H1 (cell line): ENCODE results near the gene CLDN6. TPM values are rescaled to one million over a fixed set of nuclear protein-coding genes. Genes with fewer than 3 reads are reported as not detected.

Source experiments
- CTCF ChIA-PET: fragments of 300-600 bp; sonication (Branson Sonifier 250); formaldehyde crosslinking; loops from one replicate; lab custom pipeline; 2021; ENCODE audit not compliant: partially characterized antibody; lab: Charles Lee
- POLR2A ChIA-PET: fragments of 300-600 bp; sonication (Branson Sonifier 250); formaldehyde crosslinking; loops from one replicate; lab custom pipeline; 2021; ENCODE audit warnings: inconsistent platforms; ENCODE audit not compliant: partially characterized antibody; lab: Charles Lee
- DNase-seq, 2 experiments: peaks; one replicate each; pipeline versions ENCODE4 v3.0.0 to v3.0.0-alpha.2; 2010 to 2022; ENCODE audit warnings: low spot score in 2 of 2, low read depth in 1 of 2, mixed read lengths in 1 of 2
- FAIRE-seq: peaks from 2 replicates; lab custom pipeline; 2011; peaks lifted over from hg19 to GRCh38; lab: Jason Lieb, UNC
- H2AFZ ChIP-seq: 2 replicates; pipeline ENCODE4 v1.8.1; 2012; ENCODE audit warnings: low read length, inconsistent platforms
- H2AK5ac ChIP-seq: 2 replicates; pipeline ENCODE4 v1.6.1; 2013; ENCODE audit warnings: low read depth, low read length
- H2BK120ac ChIP-seq: replicated peaks from 2 replicates; pipeline ENCODE3; 2013; ENCODE audit warnings: low read depth, low read length, inconsistent platforms
- H2BK12ac ChIP-seq: 2 replicates; pipeline ENCODE4 v1.6.1; 2013; ENCODE audit warnings: low read depth, low read length
- H2BK15ac ChIP-seq: 2 replicates; pipeline ENCODE4 v1.6.1; 2013; ENCODE audit warnings: low read length
- H2BK20ac ChIP-seq: 2 replicates; pipeline ENCODE4 v1.6.1; 2013; ENCODE audit warnings: low read length
- H2BK5ac ChIP-seq: 2 replicates; pipeline ENCODE4 v1.6.1; 2013; ENCODE audit warnings: low read depth, low read length
- H3K14ac ChIP-seq: 2 replicates; pipeline ENCODE4 v1.6.1; 2013; ENCODE audit warnings: inconsistent platforms; ENCODE audit not compliant: insufficient read length
- H3K18ac ChIP-seq: 2 replicates; pipeline ENCODE4 v1.6.1; 2013; ENCODE audit warnings: low read length; ENCODE audit errors: extremely low read depth
- H3K23ac ChIP-seq: 2 replicates; pipeline ENCODE4 v1.6.1; 2013; ENCODE audit warnings: inconsistent platforms; ENCODE audit not compliant: insufficient read length
- H3K23me2 ChIP-seq: 2 replicates; pipeline ENCODE4 v1.6.1; 2013; ENCODE audit warnings: low read depth, low read length
- H3K27ac ChIP-seq: 2 replicates; pipeline ENCODE4 v1.6.1; 2011; ENCODE audit warnings: low read depth, low read length, inconsistent platforms
- H3K27me3 ChIP-seq, 4 experiments: replicated peaks in 1 of 4; 1 replicate in 1 of 4; 2 replicates in 3 of 4; pipeline versions ENCODE4 v1.6.1 to v1.8.1; 2011 to 2013; ENCODE audit warnings: low read length in 3 of 4, mild to moderate bottlenecking in 3 of 4, inconsistent platforms in 2 of 4, mixed read lengths in 2 of 4, moderate library complexity in 1 of 4; ENCODE audit not compliant: control insufficient read depth in 3 of 4, insufficient read depth in 3 of 4; ENCODE audit errors: extremely low read depth in 1 of 4
- H3K36me3 ChIP-seq, 4 experiments: 2 replicates each; pipeline versions ENCODE4 v1.6.1 to v1.8.1; 2011 to 2013; ENCODE audit warnings: mild to moderate bottlenecking in 4 of 4, low read length in 3 of 4, moderate library complexity in 2 of 4, control low read depth in 1 of 4, inconsistent platforms in 1 of 4; ENCODE audit not compliant: insufficient read depth in 4 of 4, control insufficient read depth in 2 of 4
- H3K4ac ChIP-seq: replicated peaks from 2 replicates; pipeline ENCODE3; 2013; ENCODE audit warnings: low read length, low read depth, mixed read lengths, inconsistent platforms; ENCODE audit not compliant: insufficient read length
- H3K4me1 ChIP-seq, 4 experiments: replicated peaks in 1 of 4; 1 replicate in 1 of 4; 2 replicates in 3 of 4; pipeline versions ENCODE4 v1.6.1 to v1.8.1; 2011 to 2013; ENCODE audit warnings: low read length in 3 of 4, inconsistent platforms in 2 of 4, mixed read lengths in 1 of 4; ENCODE audit not compliant: insufficient read depth in 4 of 4, control insufficient read depth in 3 of 4
- H3K4me2 ChIP-seq, 2 experiments: 2 replicates each; pipeline versions ENCODE4 v1.6.1 to v1.8.1; 2011 to 2013; ENCODE audit warnings: low read depth in 2 of 2, low read length in 2 of 2, control low read depth in 1 of 2, inconsistent platforms in 1 of 2, mild to moderate bottlenecking in 1 of 2; ENCODE audit not compliant: insufficient read depth in 1 of 2
- H3K4me3 ChIP-seq, 4 experiments: fragments of 200-600, 300-600 bp in 1 of 4; sonication (generic), shearing (Covaris generic), sonication (Bioruptor Twin) in 1 of 4; 2 replicates each; pipeline versions ENCODE4 v1.5.1 to v1.8.1; 2011 to 2016; ENCODE audit warnings: low read length in 4 of 4, low read depth in 3 of 4, control low read depth in 2 of 4, inconsistent platforms in 2 of 4, mild to moderate bottlenecking in 2 of 4, mixed read lengths in 1 of 4, moderate library complexity in 1 of 4; ENCODE audit not compliant: insufficient read depth in 2 of 4; ENCODE audit errors: extremely low read depth in 1 of 4
- H3K56ac ChIP-seq: replicated peaks from 2 replicates; pipeline ENCODE3; 2013; ENCODE audit warnings: low read depth, mild to moderate bottlenecking, mixed read lengths, low read length, inconsistent platforms; ENCODE audit not compliant: insufficient read length
- H3K79me1 ChIP-seq: 2 replicates; pipeline ENCODE4 v1.6.1; 2013; ENCODE audit warnings: low read depth, low read length, control low read depth
- H3K79me2 ChIP-seq, 2 experiments: 2 replicates each; pipeline versions ENCODE4 v1.6.1 to v1.8.1; 2012 to 2013; ENCODE audit warnings: low read length in 2 of 2, mild to moderate bottlenecking in 2 of 2, inconsistent platforms in 1 of 2; ENCODE audit not compliant: insufficient read depth in 2 of 2, control insufficient read depth in 1 of 2
- H3K9ac ChIP-seq, 4 experiments: replicated peaks in 1 of 4; 1 replicate in 1 of 4; 2 replicates in 3 of 4; pipeline versions ENCODE4 v1.6.1 to v1.8.1; 2011 to 2013; ENCODE audit warnings: low read depth in 3 of 4, low read length in 3 of 4, control low read depth in 2 of 4, mild to moderate bottlenecking in 2 of 4, moderate library complexity in 2 of 4, inconsistent platforms in 1 of 4; ENCODE audit errors: extremely low read depth in 1 of 4
- H3K9me3 ChIP-seq, 2 experiments: 2 replicates each; pipeline versions ENCODE4 v1.6.1 to v1.8.1; 2012 to 2013; ENCODE audit warnings: mild to moderate bottlenecking in 2 of 2, moderate library complexity in 2 of 2, control low read depth in 1 of 2, inconsistent platforms in 1 of 2, low read depth in 1 of 2, low read length in 1 of 2, mixed read lengths in 1 of 2; ENCODE audit not compliant: insufficient read depth in 2 of 2
- H4K20me1 ChIP-seq, 2 experiments: replicated peaks in 1 of 2; 2 replicates each; pipeline versions ENCODE3 to v1.8.1; 2011 to 2013; ENCODE audit warnings: inconsistent platforms in 2 of 2, low read length in 2 of 2, mild to moderate bottlenecking in 1 of 2; ENCODE audit not compliant: insufficient read depth in 2 of 2, control insufficient read depth in 1 of 2
- H4K5ac ChIP-seq: 2 replicates; pipeline ENCODE4 v1.6.1; 2013; ENCODE audit warnings: low read length, low read depth, mixed read lengths, inconsistent platforms; ENCODE audit not compliant: insufficient read length
- H4K8ac ChIP-seq: 2 replicates; pipeline ENCODE4 v1.8.0; 2013; ENCODE audit warnings: mild to moderate bottlenecking, moderate library complexity, low read length, inconsistent platforms; ENCODE audit not compliant: insufficient read depth; ENCODE audit errors: extremely low read depth
- H4K91ac ChIP-seq: replicated peaks from 2 replicates; pipeline ENCODE3; 2013; ENCODE audit warnings: low read length, mixed read lengths, inconsistent platforms; ENCODE audit not compliant: insufficient read length
- ASH2L ChIP-seq: fragments of 200-600, 300-600 bp; sonication (generic); IDR thresholded peaks from one replicate; pipeline ENCODE4 v1.7.1; 2017; ENCODE audit warnings: low read length
- BACH1 ChIP-seq: IDR thresholded peaks from 2 replicates; pipeline ENCODE4 v1.6.1; 2012; ENCODE audit warnings: low read length, improper control_type of control experiment
- CHD1 ChIP-seq: IDR thresholded peaks from 2 replicates; pipeline ENCODE4 v1.6.1; 2012; ENCODE audit warnings: low read depth, low read length, improper control_type of control experiment
- CREB1 ChIP-seq: IDR thresholded peaks from 2 replicates; pipeline ENCODE4 v1.6.1; 2012; ENCODE audit warnings: inconsistent platforms
- CTBP2 ChIP-seq: IDR thresholded peaks from 2 replicates; pipeline ENCODE4 v1.7.0; 2011; ENCODE audit warnings: borderline replicate concordance, mild to moderate bottlenecking, moderate library complexity, mixed read lengths, low read length; ENCODE audit not compliant: insufficient read depth, insufficient read length
- FOSL1 ChIP-seq: IDR thresholded peaks from 2 replicates; pipeline ENCODE4 v1.6.1; 2011; ENCODE audit warnings: mild to moderate bottlenecking, low read depth, low read length, moderate library complexity; ENCODE audit not compliant: insufficient read depth
- KDM4A ChIP-seq: IDR thresholded peaks from one replicate; pipeline ENCODE4 v1.7.1; 2012; ENCODE audit warnings: low read depth, mild to moderate bottlenecking, moderate library complexity, low read length, inconsistent platforms; ENCODE audit not compliant: severe bottlenecking
- NANOG ChIP-seq: IDR thresholded peaks from 2 replicates; pipeline ENCODE4 v1.6.1; 2011; ENCODE audit warnings: low read length, low read depth, mild to moderate bottlenecking, inconsistent platforms; ENCODE audit not compliant: insufficient read depth, poor library complexity, severe bottlenecking
- POLR2A ChIP-seq, 2 experiments: IDR thresholded peaks; 1 replicate in 1 of 2; 2 replicates in 1 of 2; pipeline ENCODE4 v1.6.1; 2011; ENCODE audit warnings: low read depth in 2 of 2, low read length in 2 of 2, mild to moderate bottlenecking in 2 of 2; ENCODE audit errors: control extremely low read depth in 1 of 2
- POU5F1 ChIP-seq: IDR thresholded peaks from 2 replicates; pipeline ENCODE4 v1.6.1; 2011; ENCODE audit warnings: low read depth, mild to moderate bottlenecking, low read length, moderate library complexity
- SIN3A ChIP-seq, 2 experiments: IDR thresholded peaks in 1 of 2; conservative IDR thresholded peaks in 1 of 2; 2 replicates each; pipeline ENCODE4 v1.6.1; 2011 to 2012; ENCODE audit warnings: low read length in 2 of 2, improper control_type of control experiment in 1 of 2, low read depth in 1 of 2, mild to moderate bottlenecking in 1 of 2
- TCF12 ChIP-seq: IDR thresholded peaks from 2 replicates; pipeline ENCODE4 v1.6.1; 2011; ENCODE audit warnings: low read depth, mild to moderate bottlenecking, low read length
- WGBS, 2 experiments: shearing (Covaris generic) in 1 of 2; methylation state at CpG; one replicate each; pipeline versions ENCODE4 v1.1.6 to v1.1.7; 2013 to 2015; ENCODE audit warnings: low lambda C conversion rate in 2 of 2, mixed read lengths in 2 of 2, inconsistent platforms in 1 of 2, low coverage in 1 of 2, missing lambda C conversion rate in 1 of 2; ENCODE audit not compliant: insufficient replicate concordance in 2 of 2, insufficient coverage in 1 of 2, insufficient read length in 1 of 2; ENCODE audit errors: extremely low coverage in 1 of 2, missing lambda C conversion rate in 1 of 2; 5-methylcytosine and 5-hydroxymethylcytosine counted together
- polyA plus RNA-seq, 7 experiments: library from polyadenylated mRNA; depleted of rRNA in 3 of 7; stranded (reverse) in 5 of 7; unstranded in 2 of 7; fragments of >200 nt in 5 of 7; fragments of 200-250 nt in 2 of 7; gene quantifications; 1 replicate in 5 of 7; 2 replicates in 1 of 7; 4 replicates in 1 of 7; pipeline versions ENCODE4 v1.2.1 to v1.2.3, GENCODE V29; 2011 to 2013; ENCODE audit warnings: missing spikeins in 2 of 7, mixed read lengths in 2 of 7
- total RNA-seq: library from RNA; stranded (reverse); fragmentation: NEBNext Ultra II Directional; extraction: Animal tissue kit (Norgen Biotek cat#: 25700); gene quantifications from 2 replicates; pipeline ENCODE4 v1.2.1, GENCODE V29; 2021

The CLDN6 gene
- total and polyA plus RNA-seq, 2 of the 8 experiments (the other 6 are each of a cell fraction or from before 2014, with no cell fraction given) = 747 to 1,115 TPM

GRCh38 chr16:2971985-2972784, 45.8 kb downstream of the CLDN6 start:
- Histone ChIP-seq H3K4me3 (no peak overlapping the region), H3K36me3 (peaks cover 20 to 46% (median 31%) of the 10 kb centered on the region in 4 experiments), H3K23ac (no peak overlapping the region), H2AFZ (no peak overlapping the region), H2BK5ac (no peak overlapping the region), H3K79me2 (peaks cover 0 to 2% of the 10 kb centered on the region in 2 experiments; a peak in 1 of 4 replicates), H2AK5ac (no peak overlapping the region), H3K9me3 (no peaks in the 10 kb centered on the region), H3K79me1 (peaks cover 16% of the 10 kb centered on the region), H3K9ac (no peak overlapping the region), H3K4me2 (no peak overlapping the region), H3K56ac (no peak overlapping the region), H2BK20ac (no peak overlapping the region), H4K8ac (no peak overlapping the region), H3K27me3 (peaks cover 8 to 16% (median 13%) of the 10 kb centered on the region in 4 experiments; a peak in 6 of 7 replicates), H2BK15ac (no peak overlapping the region), H3K27ac (no peak overlapping the region), H2BK12ac (no peak overlapping the region), H4K91ac (no peak overlapping the region), H3K14ac (no peak overlapping the region), H3K23me2 (peaks cover 9% of the 10 kb centered on the region), H3K4me1 (peaks cover 0 to 21% (median 13%) of the 10 kb centered on the region in 4 experiments; a peak in 6 of 7 replicates), H4K20me1 (peaks cover 26 to 29% of the 10 kb centered on the region in 2 experiments), H3K4ac (no peak overlapping the region), H3K18ac (no peak overlapping the region), H2BK120ac (no peak overlapping the region), H4K5ac (no peak overlapping the region)
- DNase-seq = no peak
- CTCF ChIA-PET = interaction anchor here (0.8 to 2.8 kb wide), 15 partner anchors 9 to 115 kb away, joined by 3 to 19 read pairs (median 4); partner anchors contain the start of genes CLDN6, KREMEN2 and PKMYT1
- WGBS, 2 experiments = 91% methylated on average over 15 of the region's 15 CpGs; no CpG with 5 or more reads in 1 of the 2 experiments
- no peak for FAIRE-seq
- POLR2A ChIA-PET = interaction anchor here (1.1 to 25.4 kb wide), 11 partner anchors 8 to 66 kb away, joined by 3 to 455 read pairs (median 6); partner anchors contain the start of genes CLDN6, HCFC1R1, KREMEN2 and PKMYT1
- no peak for TF ChIP-seq ASH2L
- no peak for TF ChIP-seq FOSL1
- TF ChIP-seq POU5F1 = no peak
- no peak for TF ChIP-seq SIN3A (conservative IDR thresholded peaks at IDR 0.05 in 1 of 2, IDR thresholded peaks at IDR 0.05 in 1 of 2; ENCODE audit: low read depth in 1 of 2, low read length in 2 of 2)
- TF ChIP-seq TCF12 = no peak
- TF ChIP-seq NANOG = no peak
- TF ChIP-seq BACH1 = no peak
- peak in 1 of 2 experiments; percentile 21; a peak in 1 of 3 replicates for TF ChIP-seq POLR2A (IDR thresholded peaks at IDR 0.05; ENCODE audit: control extremely low read depth in 1 of 2, low read depth in 2 of 2, low read length in 2 of 2)
- TF ChIP-seq CREB1 = no peak
- no peak for TF ChIP-seq KDM4A
- no peak for TF ChIP-seq CHD1
- no peak for TF ChIP-seq CTBP2
